Measurements from ENCODE around the gene HPCAL1. TPM values are rescaled to one million over a fixed set of nuclear protein-coding genes. Genes with fewer than 3 reads are reported as not detected.

Gene HPCAL1
- total RNA-seq, 3 donors from 2014 or later: 42.0 to 98.1 (median 47.7) TPM

DNA sequence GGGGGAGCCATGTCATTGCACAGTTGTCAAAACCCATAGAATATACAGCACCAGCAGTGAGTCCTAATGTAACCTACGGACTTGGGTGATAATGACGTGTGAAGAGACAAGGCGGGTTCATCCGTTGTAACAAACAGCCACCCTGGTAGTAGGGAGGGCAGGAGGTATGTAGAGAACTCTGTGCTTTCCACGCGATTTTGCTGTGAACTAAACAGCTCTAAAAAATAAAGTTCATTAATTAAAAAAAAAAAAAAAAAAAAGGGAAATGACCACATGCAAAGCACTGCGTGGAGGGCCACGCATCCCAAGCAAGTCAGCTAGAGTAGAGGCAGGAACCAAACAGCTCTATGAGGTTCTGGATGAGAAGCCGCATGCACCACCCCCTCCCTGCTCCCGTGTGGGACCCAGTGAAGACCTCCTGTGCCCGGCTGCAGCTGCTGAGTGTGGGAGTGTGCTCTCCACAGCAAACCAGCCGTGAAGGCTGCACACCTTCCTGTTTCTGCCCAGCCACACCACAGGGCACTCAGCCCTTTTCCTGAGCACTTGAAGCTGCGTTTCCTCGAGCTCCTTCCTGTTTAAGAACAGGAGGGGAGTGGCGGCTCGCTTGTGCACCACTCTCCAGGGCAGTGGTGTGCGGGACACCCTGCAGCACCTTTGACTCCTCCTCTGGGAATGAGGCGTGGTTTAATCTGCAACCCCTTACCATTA is 79.8 kb downstream of the HPCAL1 start:
- TF ChIP-seq, protein P1, sequence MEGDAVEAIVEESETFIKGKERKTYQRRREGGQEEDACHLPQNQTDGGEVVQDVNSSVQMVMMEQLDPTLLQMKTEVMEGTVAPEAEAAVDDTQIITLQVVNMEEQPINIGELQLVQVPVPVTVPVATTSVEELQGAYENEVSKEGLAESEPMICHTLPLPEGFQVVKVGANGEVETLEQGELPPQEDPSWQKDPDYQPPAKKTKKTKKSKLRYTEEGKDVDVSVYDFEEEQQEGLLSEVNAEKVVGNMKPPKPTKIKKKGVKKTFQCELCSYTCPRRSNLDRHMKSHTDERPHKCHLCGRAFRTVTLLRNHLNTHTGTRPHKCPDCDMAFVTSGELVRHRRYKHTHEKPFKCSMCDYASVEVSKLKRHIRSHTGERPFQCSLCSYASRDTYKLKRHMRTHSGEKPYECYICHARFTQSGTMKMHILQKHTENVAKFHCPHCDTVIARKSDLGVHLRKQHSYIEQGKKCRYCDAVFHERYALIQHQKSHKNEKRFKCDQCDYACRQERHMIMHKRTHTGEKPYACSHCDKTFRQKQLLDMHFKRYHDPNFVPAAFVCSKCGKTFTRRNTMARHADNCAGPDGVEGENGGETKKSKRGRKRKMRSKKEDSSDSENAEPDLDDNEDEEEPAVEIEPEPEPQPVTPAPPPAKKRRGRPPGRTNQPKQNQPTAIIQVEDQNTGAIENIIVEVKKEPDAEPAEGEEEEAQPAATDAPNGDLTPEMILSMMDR (IDR thresholded peaks at IDR 0.05): no peak
- Histone ChIP-seq H3K4me3 (no peak overlapping the region), H3K9me3 (no peaks in the 10 kb centered on the region), H3K4me1 (ENCODE audit: low read depth) (peaks cover 26% of the 10 kb centered on the region), H3K36me3 (ENCODE audit: low read depth) (no peaks in the 10 kb centered on the region)
- DNase-seq (peak; percentile 48 to 82 (median 64)), ATAC-seq (peak; percentile 76)
- intact Hi-C loops (cut with DNase I, micrococcal nuclease): no loop called here

GRCh38 chr2:10383960-10384734 is 81.4 kb downstream of the HPCAL1 start:
- ATAC-seq: peak; percentile 37
- no peaks in the 10 kb centered on the region for H3K9me3 ChIP-seq
- peaks cover 31% of the 10 kb centered on the region for H3K4me1 ChIP-seq (ENCODE audit: low read depth)
- TF ChIP-seq, protein P1 (IDR thresholded peaks at IDR 0.05): no peak
- H3K4me3 ChIP-seq: no peak overlapping the region
- no peaks in the 10 kb centered on the region for H3K36me3 ChIP-seq (ENCODE audit: low read depth)
- peak in 1 of 3 donors; percentile 47 for DNase-seq
- intact Hi-C loops (cut with DNase I, micrococcal nuclease): no loop called here

- intact Hi-C loops (cut with DNase I, micrococcal nuclease): no loop called here
- ATAC-seq (no peak), DNase-seq (no peak)
- H3K36me3 ChIP-seq (ENCODE audit: low read depth): no peaks in the 10 kb centered on the region
- H3K4me3 ChIP-seq: no peak overlapping the region
- no peaks in the 10 kb centered on the region for H3K9me3 ChIP-seq
- peaks cover 41% of the 10 kb centered on the region for H3K4me1 ChIP-seq (ENCODE audit: low read depth)
- TF ChIP-seq, protein P1 (IDR thresholded peaks at IDR 0.05): no peak
These were observed 82.8 kb downstream of the HPCAL1 start for GRCh38 chr2:10385501-10385900.

- no peak for DNase-seq
- no peak for ATAC-seq
- Histone ChIP-seq H3K36me3 (ENCODE audit: low read depth) (no peaks in the 10 kb centered on the region), H3K4me1 (ENCODE audit: low read depth) (peaks cover 41% of the 10 kb centered on the region), H3K9me3 (no peaks in the 10 kb centered on the region), H3K4me3 (no peak overlapping the region)
- TF ChIP-seq, protein P1 (IDR thresholded peaks at IDR 0.05): no peak
- intact Hi-C loops (cut with DNase I, micrococcal nuclease): no loop called here
These were observed 83.4 kb downstream of the HPCAL1 start for GRCh38 chr2:10385933-10386773.

GRCh38 chr2:10387033-10387432 is 84.3 kb downstream of the HPCAL1 start:
- TF ChIP-seq, protein P1 (IDR thresholded peaks at IDR 0.05): no peak
- Histone ChIP-seq H3K9me3 (no peaks in the 10 kb centered on the region), H3K36me3 (ENCODE audit: low read depth) (no peaks in the 10 kb centered on the region), H3K4me1 (ENCODE audit: low read depth) (peaks cover 36% of the 10 kb centered on the region), H3K4me3 (no peak overlapping the region)
- DNase-seq: peak in 1 of 3 donors; percentile 42
- intact Hi-C loops (cut with DNase I, micrococcal nuclease): no loop called here
- ATAC-seq: no peak
